HT-29 (cell line): ENCODE data around the gene CDK19. TPM values are rescaled to one million over a fixed set of nuclear protein-coding genes. Genes with fewer than 3 reads are reported as not detected.
A peak's percentile ranks its signal among the peaks of the same experiment; 100 is the strongest.
"Not testable (repeated sequence)": the region's sequence is repeated elsewhere in the genome, so short reads cannot be mapped to it uniquely, and the experiment has no call there.

Source experiments
- DNase-seq: peaks from one replicate; pipeline ENCODE4 v3.0.0-alpha.2; 2015; ENCODE audit warnings: low spot score
- total RNA-seq: library from RNA; depleted of rRNA; stranded (reverse); fragments of >200 nt; shearing (Covaris generic); gene quantifications from 2 replicates; pipeline ENCODE4 v1.2.3, GENCODE V29; 2014

The CDK19 gene
- total RNA-seq, 1 experiment from 2014 or later, result 4.0 TPM

GRCh38 chr6:110622912-110623578, 192.2 kb downstream of the CDK19 start:
- DNase-seq, result no peak

DNA sequence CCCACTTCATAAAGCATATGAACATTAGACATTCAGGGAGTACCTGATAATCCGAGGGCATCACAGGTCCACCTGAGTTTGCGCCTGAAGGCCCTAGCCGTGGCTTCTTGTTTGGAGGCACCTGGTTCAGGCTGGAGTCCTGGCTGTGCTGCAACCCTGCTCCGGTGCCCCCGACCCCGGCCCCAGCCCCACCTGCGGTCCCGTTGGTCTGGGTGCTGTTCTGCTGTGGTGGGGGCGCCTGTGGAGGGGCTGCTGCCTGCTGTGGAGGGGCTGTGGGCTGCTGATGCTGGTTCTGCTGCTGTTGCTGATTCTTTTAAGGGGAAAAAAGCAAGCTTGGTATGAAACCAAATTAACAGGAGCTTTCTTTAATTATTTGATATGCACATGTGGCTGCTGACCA, 194.2 kb downstream of the CDK19 start:
- no peak for DNase-seq

DNA sequence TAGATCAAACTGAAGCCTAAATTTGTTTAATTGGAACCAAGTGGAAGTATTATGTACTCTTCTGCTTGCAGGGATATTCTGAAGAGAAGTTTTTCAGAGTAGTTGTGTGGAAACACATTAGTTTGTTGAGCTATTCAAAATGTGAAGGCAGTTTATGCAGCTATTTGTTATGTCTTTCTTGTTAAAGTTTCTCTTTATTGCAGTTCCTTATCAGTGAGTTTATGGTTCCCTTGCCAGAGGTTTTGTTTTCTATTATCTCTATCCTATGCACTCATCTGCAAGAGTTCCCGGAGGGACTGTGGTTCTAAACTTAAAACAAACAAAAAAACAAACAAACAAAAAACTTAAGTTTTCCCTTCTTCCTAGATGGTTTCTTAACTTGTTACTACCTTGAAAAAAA, 195.2 kb downstream of the CDK19 start:
- no peak for DNase-seq

DNA sequence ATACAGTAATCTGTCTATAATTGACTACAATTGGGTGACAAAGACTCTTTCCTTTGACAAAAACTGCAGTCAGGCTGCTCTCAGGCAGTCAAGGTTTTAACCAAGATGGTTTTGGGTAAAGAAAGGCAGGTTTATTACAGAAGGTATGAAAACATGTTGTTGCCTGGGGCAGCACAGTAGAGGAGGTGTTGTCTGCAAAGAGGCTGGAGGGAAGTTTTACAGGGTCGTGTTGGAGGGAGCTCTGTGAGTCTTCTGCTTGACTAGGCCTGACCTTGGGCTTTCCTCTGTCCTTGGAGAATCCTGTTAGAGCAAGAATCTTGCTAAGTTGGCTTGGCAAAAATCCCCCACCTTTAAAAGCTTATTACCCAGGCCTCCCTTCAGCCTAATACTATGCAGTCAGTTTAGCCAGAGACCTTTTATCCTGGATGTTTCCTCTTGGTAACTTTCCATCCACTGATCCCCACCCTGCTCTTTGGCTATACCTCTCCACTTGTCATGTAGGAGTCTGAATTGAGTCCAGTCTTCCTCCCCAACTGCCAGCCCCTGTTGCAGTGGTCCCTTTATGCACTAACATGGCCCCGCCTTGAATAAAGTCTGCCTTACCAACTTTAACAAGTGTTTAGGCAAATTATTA, 195.9 kb downstream of the CDK19 start:
- no peak for DNase-seq

- peak; percentile 39 for DNase-seq
Measured at GRCh38 chr6:110618591-110619267, 196.5 kb downstream of the CDK19 start.

- DNase-seq, result no peak
Measured at GRCh38 chr6:110617057-110617456, 198.2 kb downstream of the CDK19 start.

GRCh38 chr6:110615722-110616121, 199.5 kb downstream of the CDK19 start:
- no peak for DNase-seq

GRCh38 chr6:110614586-110614985, 200.7 kb downstream of the CDK19 start:
- DNase-seq, result no peak

DNA sequence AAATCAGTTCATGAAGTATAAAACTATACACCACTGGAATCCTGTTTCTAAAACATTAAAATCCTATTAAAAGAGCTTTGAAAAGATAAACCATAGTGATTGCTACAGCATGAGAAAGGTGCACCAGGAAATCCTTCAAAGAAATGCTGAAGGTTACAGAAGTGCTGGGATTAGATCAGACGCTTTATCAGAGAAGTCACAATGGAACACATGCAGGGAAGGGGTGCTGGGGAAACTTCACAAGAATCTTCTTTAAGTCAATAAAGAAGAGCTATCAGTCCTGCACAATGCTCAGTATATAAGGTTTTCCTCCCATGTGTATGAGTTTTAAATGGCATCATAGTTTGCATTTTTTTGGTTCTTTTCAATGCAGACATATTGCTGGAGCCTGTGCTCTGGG, 201.2 kb downstream of the CDK19 start:
- no peak for DNase-seq

DNA sequence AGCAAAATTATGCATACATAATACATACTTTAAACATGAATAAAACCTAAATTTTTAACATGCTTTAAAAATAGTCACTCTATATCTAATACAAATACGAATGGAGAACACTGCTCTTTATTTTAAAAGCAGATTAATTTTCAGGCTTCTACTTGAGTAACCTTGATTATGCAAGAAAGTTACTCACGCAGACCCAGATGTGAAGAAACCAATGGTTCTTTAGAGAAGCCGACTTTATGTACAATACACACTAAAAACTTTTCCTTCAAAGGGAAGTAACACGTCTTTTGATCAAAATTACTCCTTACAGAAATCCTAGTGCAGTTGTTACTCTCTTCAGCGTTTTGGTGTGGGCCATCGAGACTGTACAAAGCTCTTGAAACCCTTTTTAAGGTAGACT, 201.9 kb downstream of the CDK19 start:
- DNase-seq, result no peak

DNA sequence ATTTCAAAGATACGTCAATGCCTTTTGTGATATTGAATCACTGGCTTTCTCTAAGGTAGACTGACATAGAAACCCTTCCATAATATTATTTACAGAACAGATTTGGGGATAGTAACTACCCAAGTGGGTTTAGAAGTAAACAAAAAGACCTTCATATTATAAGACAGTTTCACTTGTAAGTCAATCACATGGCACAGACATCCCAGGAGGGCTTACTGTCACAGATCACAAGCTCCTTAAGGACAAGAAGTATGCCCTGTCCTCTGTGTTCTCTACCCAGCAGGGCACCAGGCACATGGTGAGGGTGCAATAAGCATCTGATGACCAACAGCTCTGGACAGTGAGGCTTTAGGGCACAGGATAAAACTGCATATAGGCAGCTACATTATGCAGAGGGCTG, 203.0 kb downstream of the CDK19 start:
- no peak for DNase-seq

DNA sequence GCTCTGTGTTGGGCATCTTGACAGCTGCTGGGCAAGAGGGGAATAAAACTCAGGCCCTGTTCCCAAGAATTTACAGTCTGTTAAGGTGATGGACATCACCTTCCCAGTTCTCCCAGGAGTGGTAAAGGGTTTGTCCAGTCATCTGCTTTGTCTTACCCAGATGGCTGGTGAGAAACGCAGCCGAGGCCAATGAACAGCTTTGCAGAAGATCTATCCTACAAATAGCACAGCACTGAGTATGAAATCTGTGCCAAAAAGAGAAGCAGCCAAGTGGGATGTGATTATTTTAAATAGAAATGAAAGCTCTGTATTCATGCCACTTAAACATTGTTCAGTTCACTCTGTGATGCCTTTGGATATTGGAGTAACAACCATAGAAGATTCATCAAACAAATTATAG, 206.2 kb downstream of the CDK19 start:
- DNase-seq, result no peak

DNA sequence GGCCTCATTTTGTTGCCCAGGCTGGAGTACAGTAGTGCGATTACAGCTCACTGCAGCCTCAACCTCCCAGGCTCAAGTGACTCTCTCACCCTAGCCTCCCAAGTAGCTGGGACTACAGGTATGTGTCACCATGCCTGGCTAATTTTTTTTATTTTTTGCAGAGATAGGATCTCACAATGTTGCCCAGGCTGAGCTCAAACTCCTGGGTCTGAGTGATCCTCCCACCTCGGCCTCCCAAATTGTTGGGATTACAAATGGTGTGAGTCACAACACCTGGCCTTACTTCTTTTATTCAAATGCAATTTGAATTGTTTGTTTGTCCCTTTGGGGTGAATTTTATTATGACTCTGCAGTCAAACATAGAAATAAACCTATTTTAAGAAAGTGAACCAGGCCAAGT, 207.1 kb downstream of the CDK19 start:
- no peak for DNase-seq

DNA sequence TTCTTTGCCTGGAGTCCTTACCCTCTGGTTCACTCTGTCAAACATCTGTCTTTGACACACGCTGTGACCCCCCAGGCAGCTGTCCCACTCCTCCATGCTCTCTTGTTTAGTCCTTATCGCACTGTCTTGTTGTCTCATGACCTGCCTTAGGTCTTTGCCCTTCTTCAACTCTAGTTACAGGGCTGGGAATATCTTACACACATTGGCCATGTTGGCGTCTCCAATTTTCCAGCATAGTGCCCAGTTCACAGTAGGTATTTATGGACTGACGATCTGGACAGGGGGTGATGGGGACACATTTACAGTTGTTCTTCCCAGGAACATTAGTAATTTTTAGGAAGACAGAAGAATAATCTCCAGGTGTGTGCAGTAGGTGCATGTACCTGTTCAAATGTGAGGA, 209.1 kb downstream of the CDK19 start:
- no peak for DNase-seq

GRCh38 chr6:110600640-110601039, 214.6 kb downstream of the CDK19 start:
- DNase-seq, result not testable (repeated sequence)

DNA sequence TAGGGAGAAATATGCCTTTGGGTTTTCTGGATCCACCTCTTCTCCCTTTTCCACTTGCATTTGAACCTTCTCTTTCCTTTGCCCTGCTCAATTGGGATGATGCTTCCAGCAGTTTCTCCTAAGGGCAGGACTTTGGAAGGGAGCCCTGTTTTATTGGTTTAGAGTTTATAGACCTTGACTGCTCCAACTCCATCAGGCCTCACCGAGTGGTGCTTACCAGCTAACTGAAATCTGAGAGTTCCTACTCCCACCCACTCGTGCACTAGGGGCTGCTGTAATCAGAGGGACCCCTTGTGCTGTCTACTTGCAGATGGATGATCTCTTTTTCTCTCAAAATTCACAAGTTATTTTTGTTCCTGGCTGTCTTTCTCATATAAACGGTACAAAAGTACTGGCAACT, 217.5 kb downstream of the CDK19 start:
- no peak for DNase-seq

GRCh38 chr6:110596354-110596753, 218.9 kb downstream of the CDK19 start:
- no peak for DNase-seq

GRCh38 chr6:110595112-110595511, 220.2 kb downstream of the CDK19 start:
- no peak for DNase-seq

DNA sequence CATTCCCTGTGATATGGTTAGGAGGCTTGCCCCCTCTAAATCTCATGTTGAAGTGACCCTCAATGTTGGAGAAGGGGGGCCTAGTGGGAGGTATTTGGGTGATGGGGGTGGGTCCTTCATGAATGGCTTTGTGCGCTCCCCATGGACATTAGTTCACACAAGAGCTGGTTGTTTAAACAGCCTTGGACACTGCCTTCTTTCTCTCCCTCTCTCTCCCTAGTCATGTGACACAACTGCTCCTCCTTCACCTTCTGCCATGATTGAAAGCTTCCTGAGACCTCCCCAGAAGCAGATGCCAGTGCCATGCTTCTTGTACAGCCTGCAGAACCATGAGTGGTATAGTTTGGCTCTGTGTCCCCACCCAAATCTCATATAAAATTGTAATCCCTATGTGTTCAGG, 221.6 kb downstream of the CDK19 start:
- DNase-seq, result no peak

DNA sequence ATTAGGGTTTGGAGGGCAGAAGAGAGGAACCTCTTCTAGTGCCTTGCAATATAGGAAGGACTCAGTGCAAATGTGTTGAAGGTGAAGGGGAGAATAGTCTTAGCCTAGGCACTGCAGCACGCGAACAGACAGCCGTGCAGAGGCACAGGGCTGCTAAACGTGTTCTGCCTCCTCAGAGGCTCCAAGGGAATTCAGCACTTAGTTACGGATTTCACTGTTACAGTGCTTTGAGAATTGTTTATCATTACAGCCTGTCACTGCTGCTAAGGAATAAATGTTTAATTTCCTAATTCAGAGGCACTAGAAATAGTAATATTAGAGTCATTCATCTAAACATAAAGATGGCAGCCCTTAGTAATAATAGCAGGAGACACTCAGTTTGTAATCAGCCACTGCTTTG, 222.5 kb downstream of the CDK19 start:
- no peak for DNase-seq

GRCh38 chr6:110590821-110591351, 224.4 kb downstream of the CDK19 start:
- no peak for DNase-seq

DNA sequence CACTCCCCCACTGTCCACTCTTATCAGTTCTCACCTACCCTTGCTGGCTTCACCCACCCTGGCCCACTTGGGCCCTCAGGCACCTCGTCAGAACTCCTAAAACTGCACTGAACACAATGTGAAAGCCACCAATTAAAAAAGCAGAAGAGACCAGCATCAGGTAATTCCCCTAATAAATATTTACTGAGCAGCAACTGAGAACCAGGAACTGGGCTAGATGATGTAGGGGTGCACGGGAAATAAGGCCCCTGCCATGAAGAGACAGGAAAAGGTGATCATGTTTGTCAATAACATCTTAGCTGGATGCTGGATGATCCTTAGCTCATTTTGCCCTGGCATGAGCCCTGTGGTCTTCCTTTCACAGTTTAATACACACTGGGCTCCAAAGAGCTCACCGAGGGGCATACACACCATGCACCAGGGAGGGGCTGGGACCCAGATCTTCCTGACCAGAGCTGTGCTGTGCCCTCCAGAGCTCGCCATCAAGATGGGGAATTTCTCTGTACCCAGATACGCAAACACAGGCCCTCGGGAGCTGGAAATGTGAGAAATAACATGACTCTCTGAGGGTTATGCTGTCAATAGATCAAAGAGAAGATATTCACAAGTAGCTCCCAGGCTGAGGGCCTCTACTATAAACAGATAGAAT, 225.3 kb downstream of the CDK19 start:
- DNase-seq, result no peak
